Stimulated activated CD4-positive, alpha-beta T cell treated with anti-CD3 and anti-CD28 coated beads, Interleukin-1b, Interleukin-23, amount 100 ng/mL, for 4 hours (primary cell): ENCODE measurements around the gene ARHGAP15.

Experiments
- DNase-seq, 2 donors: peaks; one replicate each; pipeline ENCODE4 v3.0.0-alpha.2; 2020; ENCODE audit warnings: low read depth in 2 of 2

Gene ARHGAP15

DNA sequence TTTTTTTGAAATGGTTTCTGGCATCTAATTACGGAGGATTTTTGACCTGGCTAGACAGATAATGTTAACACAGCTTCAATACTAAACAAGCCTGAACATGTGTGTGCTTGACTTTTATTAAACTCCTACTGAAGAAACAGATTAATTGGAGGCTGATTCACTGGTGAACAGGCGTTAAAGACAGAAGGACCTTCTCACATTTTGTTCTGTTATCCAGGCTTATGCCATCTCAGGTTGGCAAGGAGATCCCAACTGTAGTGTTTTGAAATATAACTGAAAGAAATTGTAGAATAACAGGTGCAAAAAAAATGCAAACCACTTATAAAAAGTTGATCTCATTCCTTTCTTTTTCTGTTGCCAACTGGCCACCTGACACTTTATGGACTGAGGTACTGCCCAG is 269.6 kb downstream of the ARHGAP15 start:
- DNase-seq = no peak

DNA sequence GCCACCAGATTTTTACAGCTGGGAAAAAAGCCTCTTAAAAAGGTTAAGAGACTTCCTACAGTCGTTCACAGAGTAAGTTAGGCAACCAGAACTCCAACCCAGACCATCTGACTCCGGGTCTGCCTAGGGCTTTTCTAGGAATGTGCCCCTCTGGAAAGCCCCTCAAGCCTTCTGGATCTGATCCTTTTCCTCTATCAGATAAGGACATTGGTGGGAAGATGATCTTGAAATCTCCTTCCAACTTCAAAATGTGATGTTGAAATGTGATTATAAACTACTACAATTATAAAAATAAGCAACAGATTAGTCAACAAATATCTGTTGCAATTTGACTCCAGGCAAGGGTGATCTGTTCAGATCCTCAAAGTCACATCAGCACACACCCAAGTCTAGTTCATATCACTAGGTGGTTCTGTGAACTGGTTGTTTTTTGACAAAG is 270.4 kb downstream of the ARHGAP15 start:
- no peak for DNase-seq

DNA sequence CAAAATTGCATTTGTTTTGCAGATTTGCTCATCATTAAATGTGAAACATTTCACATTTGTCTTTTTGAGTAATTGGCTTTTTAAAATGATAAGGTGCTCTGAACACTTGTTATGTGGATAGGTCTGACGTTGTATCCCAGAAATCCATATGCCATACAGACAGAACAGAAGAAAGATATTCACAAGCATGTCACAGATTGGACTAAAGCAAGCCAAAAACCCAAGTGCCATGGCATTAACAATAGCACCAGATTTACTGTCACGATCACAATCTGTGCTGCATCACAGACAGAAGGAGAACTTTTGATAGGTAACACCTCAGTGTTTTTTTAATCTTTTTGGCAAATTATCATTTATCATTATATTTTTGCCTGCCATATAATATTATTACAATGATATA is 272.6 kb downstream of the ARHGAP15 start:
- no peak for DNase-seq

DNA sequence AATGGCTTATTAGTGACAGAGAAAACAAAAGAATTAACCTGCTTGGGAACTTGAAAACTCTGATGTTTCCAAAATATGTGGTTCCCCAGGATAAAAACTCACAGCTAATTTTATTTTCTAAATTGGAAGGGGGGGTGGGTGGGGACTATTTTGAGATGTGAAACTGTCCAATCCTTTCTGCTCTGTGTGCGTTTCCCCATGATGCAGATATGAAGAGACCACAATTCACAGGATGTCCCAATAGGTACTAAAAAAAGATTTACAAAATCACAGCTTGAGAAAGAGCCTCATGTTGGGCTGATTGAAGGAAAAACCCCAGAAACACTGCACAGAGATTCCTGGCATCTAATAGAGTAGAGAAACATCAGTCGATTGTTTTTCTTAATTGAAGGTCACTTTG is 273.2 kb downstream of the ARHGAP15 start:
- no peak for DNase-seq

DNA sequence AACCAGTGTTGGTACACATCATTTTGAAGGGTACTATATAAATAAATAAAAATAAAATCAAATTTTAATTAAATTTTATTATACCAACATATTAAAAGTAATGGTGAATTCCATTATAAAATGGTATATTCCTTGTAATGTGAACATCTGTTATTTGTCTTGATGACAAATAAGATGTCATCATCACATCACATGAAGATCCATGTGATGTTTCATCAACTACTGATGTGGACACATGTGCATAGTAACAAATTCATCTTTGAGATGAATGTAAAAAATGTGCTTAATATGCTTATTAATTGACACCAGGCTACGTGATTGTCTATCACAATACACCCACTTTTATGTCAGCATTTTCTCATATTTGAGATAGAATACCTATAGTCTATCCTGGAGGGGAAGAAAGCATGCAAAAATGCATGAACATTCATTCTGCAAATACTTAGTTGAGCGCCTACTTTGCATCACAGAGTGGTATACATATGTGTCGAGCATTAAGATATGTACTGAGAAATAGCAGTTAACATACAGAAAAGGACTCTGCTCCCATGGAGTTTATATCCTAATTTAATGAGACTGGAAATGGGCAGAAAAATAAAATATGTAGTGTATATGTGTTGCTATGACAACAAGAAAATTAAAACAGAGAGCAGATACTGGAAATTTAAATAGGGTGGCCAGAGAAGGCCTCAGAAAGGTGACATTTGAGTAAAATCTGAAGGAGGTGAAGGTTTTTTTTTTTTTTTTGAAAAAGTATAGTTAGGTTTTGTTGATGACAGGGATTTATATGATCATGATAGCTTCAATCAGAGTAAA is 281.1 kb downstream of the ARHGAP15 start:
- DNase-seq = no peak

DNA sequence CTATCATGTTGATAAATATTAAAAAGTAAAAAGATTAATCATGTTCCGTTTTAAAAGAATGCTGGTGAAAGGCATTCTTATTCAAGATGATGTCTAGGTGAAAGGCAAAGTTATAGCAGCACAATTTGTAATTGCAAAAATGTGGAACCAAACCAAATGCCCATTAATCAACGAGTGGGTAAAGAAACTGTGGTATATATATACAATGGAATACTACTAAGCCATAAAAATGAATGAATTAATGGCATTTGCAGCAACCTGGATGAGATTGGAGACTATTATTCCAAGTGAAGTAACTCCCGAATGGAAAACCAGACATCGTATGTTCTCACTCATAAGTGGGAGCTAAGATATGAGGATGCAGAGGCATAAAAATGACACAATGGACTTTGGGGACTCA is 286.4 kb downstream of the ARHGAP15 start:
- DNase-seq = no peak

DNA sequence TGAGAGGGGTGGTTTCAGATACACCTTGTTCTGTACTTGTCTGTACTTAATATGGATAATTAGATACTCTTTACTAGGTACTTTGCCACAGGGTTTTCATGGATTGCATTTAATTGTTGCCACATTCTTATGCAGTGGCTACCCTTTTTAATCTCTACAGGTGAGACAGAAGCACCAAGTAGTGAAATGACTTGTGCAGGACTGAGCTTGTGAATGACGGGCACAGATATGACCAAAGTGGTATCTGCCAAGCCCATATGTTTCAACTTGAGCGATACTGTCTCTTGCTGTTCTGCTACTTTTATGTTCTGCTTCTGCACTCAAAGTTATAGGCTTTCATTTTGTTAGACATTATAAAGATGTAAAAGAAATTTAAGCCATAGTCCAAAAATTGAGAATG is 288.2 kb downstream of the ARHGAP15 start:
- no peak for DNase-seq

DNA sequence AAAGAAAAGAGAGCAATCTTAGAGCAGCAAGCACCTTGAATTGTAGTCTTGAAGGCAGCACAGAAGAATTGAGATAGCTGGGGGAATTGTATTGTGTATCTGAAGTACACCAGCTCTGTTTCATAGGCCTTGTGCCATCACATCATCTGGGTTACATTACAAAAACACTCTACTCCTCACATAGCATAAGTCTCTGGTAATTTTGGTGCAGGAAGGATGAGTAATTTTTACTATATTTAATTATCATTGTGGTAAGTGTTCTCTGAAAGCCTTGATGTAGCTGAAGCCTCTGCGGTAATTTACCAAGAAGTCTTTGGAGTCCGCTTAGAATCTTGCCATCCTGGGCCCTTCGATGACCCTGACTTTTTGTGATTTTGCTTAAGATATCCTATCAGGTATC is 291.1 kb downstream of the ARHGAP15 start:
- no peak for DNase-seq

DNA sequence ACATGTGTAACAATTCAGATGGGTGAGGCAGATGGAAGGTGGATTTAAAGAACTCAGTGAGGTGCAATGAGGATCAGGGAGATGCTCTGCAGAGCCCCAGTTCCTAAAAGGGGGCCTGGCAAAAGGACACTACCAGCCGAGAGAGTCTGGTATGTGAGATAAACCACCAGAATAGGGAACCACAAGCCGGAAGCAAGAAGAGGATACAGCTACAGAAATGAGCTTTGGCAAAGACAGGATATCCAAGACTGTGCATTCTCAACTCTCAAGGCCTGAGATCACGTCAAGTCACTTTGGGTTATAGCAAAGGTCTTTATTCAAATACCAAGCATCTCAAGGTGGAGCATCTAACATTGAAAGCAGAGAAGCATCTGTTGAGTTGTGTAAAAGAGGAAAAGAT is 293.5 kb downstream of the ARHGAP15 start:
- no peak for DNase-seq

DNA sequence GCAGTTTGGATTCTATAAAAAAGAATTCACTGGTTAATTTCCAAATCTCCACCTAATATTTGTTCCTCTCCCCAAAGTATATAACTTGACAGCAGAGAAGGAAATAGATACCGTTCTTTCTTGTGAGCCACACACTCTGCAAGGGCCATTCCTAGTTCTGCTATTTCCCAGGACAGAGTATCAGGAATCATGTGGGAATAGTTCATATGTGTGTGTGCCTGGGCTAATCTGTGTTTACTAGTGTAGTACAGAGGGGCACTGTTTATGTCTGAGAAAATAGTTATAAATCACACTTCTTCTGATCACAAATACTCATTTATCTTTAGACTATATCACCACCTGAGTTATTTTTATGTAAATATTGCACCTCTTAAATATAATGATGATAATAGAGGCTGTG is 296.7 kb downstream of the ARHGAP15 start:
- no peak for DNase-seq

DNA sequence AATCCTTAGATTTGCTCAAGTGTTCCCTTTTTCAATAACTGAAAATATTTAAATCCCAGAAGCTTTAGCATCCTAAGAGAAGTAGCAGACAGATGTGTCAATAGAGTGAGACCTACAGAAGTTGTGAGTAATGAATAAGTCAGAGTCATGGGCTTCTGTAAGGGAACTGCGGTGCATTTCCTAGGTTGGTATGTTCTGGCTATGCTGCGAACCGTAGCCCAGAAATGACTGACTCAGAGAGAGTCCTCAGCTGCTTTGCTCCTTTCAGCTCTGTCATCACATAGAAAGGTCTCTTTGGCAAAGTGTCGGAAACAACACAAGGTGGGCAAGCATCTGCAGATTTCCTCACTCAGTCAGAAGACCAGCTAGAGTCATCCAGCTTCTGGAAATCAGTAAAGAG is 297.1 kb downstream of the ARHGAP15 start:
- no peak for DNase-seq

DNA sequence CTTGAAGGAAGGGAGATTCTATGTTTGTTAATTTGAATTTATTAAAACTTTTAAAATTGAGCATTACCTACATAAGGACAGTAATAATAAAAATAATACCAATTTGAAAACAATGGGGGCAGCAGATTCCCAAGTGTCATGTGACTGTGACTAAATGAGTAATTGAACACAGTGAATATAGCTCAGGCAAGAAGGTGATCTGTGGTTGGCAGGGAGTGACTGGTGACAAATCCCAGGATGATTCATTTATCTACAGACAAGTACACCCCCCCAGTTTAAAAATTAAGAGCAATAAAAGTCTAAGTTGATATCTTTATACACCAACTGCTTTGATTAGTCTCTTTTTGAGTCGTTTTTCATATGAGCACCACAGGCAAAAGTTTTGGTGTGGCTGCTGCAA is 299.5 kb downstream of the ARHGAP15 start:
- no peak for DNase-seq

DNA sequence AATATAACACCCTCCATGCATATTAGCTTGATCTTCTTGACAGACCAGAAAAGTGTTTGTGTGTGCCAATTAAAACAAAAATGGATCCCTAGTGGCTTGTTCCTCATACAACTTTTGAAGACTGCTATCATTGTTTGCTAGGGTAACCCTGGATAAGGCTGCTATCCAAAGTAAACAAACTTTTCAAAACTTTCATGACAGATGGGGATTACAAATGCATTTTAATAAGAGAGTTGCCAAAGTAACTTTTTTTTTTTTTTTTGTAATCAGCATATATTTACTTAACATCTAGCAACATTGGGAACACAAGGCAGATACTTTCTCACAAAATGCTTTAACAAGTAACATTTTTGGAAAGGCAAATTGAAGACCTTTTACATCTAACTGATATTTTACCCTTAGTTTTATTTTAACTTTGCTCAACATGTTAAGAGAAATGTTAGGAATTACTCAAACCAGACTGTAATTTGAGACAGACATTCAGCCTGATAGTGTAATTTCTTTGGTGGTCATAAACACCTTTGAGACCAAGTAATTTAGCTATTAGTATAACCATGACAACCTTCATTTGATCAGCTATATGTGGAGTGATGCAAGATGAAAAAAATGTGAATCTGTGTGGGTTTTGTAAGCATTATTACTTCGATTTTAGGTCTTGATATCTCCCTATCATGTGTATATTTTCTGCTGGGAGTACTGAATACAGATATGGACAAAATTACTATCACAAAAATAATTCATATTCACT is 300.9 kb downstream of the ARHGAP15 start:
- no peak for DNase-seq

DNA sequence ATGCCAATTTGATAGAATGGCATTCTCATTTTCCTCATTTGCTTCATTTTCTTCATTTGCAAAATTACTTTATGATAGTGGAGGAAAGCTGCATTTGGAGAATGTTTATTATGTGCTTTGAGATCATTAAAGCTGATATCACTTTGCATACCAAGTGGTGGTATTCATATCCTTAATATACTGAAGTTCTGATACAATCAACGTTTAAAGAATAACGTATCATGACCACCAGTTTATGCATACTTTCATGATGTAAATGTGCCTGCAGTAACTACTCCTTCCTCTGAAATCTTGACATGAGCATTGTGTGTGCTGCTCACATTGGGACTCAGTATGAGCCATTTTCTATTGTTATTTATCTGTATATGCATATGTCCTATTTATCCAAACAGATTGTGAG is 302.1 kb downstream of the ARHGAP15 start:
- no peak for DNase-seq

DNA sequence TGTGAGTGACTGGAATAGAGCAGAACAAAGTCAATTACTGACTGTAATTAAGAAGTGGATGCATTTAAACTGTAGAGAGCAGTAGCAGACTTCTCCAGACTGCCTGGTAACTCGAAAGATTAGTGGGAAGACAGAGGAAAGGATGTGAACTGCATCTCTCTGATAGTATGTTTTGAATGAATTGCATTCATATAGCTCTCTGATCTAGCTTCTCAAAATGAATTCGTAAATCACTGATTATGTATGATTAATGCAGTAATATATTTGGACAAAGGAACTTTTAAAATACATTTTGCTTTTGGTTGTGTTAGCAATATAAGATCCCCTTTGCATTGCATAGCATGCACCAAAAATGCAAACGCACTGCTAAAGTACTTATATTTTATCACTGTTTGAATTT is 304.0 kb downstream of the ARHGAP15 start:
- no peak for DNase-seq

DNA sequence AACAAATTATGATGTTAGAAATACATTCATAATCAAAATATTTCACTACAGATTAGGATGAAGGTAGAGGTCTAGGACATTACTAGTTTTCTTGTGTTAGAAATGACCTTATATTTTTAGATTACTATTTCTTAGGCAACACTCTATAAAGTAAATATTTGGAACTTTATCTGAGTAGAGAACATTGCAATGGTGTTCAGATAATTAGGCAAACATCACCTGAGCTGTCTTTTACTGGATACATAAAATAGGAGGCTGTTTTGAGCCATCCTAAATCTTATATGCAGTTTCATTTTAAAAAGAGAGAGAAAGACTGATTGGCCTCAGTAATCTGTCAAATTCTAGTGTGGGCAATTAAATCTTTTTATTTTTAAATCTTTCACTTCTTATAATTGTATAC is 304.6 kb downstream of the ARHGAP15 start:
- DNase-seq = no peak

DNA sequence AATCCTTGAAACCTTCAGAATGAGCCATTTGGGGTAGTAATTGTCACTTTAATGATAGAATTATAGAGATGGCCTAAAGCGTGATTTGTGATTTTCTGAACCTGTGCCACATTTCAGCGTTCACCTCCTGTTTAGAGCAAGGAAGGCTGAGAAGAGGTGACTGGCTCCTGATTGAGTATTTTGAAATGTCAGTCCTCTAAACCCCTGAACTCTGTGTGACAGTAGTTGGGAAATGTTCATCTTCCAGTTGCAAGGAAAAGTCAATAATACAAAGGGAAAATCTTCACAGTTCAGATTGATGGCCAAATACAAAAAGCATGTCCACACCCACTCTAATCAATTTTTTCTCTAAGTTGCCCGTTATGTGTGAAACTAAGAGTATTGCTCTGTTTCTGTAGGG is 305.2 kb downstream of the ARHGAP15 start:
- no peak for DNase-seq

DNA sequence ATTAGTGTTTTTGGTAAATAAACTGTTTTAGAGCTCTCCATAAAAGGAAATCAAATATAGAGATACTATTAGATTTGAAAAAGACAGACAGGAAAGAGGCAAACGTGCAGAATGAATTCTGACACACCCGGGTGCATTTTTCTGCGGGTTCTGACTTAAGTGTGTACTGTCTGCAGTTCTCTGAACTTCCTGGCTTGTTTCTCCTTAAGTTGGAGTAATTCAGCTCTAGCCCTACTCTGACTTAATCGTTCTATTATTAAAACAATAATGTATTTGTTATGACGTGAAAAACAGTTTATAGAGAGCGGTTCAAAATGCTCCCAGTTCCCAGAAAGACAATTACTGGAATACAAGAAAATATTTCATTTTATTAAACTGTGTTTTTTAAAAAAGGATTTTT is 305.9 kb downstream of the ARHGAP15 start:
- DNase-seq = no peak

DNA sequence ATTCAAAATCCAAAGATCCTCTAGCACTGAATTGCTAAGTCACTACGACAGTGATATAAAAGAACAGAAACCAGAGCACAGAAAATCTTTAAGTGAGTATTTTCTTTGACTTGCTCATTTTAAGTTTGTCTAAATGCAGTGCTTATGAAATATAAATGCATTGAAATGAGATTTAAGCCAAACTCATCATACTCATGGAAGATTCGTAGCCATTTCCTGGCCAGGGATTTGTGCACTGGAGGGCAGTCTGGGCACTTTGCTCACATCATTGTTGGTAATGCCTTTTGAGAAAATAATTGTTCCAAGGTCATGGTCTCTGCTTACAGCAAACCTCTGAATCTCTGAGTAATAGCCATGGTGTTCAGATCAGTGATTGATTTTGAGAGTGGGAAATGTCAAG is 307.7 kb downstream of the ARHGAP15 start:
- no peak for DNase-seq

DNA sequence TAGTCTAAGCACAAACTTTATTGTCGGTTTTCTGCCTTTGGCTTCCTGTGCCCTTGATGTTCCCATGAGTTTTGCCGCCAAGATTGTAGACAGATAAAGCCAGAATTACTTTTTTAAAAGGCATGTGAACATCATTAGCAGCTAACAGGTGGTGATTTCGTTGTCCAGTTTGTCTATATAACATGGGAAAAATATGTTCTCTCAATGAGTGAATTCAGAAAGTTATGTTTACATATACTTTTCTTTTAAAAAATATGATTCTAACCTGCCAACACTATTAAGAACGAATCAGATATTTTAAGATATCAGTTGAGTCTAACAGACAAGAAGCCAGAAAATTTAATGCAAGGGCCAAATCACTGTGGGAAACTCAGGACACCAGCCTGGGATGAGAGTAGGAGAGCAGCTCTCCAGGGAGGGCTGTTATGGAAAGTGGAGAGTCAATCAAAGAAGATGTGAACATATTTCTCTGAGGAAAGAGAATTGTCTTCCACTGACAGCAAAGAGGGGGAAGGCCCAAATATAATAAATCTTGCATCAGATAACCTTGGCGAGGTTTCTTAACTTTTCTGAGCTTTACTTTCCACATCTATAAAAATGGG is 311.3 kb downstream of the ARHGAP15 start:
- no peak for DNase-seq

DNA sequence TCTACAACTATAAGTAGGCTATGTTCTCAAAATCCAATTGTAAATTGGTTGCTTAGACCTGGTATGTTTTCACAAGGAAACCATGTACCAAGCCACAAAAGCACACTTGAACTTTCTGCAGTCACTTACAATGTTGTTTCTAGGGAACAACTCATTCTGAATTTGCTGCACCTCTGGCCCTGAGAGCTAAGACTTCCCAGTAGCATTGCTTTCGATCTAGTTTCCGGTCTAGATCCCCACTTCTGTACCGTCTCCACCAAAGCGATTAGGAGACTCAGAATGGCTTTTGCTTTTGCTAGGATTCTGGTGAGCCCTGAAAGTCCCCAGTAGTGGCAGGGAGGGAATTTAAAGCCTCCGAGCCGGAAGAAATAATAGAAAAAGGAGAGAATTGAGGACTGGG is 313.0 kb downstream of the ARHGAP15 start:
- no peak for DNase-seq

DNA sequence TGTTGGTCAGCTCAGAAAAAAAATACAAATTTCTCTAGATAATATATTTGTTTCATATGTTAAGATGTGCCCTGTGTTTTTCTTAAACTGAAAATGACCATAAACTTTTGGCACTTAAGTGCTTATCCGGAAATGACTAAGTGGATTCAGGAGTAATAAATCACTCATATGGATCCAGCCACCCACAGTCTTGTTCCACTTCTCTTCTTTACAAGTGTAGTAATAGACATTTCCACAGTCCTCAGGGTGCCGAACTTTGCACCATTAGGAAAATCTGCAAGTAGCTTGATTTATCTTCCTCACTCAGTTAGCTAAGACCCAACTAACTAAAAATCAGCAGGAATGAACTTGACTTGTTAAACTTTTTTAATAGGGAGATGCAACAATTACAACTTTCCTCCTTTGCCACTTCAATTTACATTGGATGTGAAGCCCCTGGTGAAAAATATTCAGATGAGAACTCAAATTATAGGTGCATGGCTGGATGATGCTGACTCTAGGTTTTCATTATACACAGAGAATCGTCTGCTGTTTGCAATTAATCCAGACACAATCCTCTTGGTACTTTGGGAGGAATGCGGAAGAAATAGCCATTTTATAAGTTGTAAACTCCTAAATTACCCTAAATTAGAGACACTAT is 322.5 kb downstream of the ARHGAP15 start:
- no peak for DNase-seq
